Tibial nerve (tissue), 4 donors: ENCODE measurements around the gene SULF2. TPM values are rescaled to one million over a fixed set of nuclear protein-coding genes. Genes with fewer than 3 reads are reported as not detected.

Experiments
- DNase-seq, 2 donors: peaks; one replicate each; pipeline ENCODE4 v3.0.0-alpha.2; 2019; ENCODE audit warnings: low spot score in 2 of 2
- H3K27ac ChIP-seq, 4 donors: fragments of 200-600 bp; sonication (generic) in 3 of 4; one replicate each; pipeline ENCODE4 v1.5.1; 2017 to 2019; ENCODE audit warnings: mild to moderate bottlenecking in 1 of 4
- H3K27me3 ChIP-seq, 2 donors: fragments of 200-600 bp; sonication (generic) in 1 of 2; one replicate each; pipeline versions ENCODE4 v1.5.1 to v1.6.0; 2017 to 2019
- H3K36me3 ChIP-seq, 3 donors: fragments of 200-600 bp; sonication (generic); one replicate each; pipeline ENCODE4 v1.5.1; 2018 to 2019
- H3K4me1 ChIP-seq, 4 donors: fragments of 200-600 bp; sonication (generic) in 3 of 4; one replicate each; pipeline ENCODE4 v1.5.1; 2017 to 2019
- H3K4me3 ChIP-seq, 4 donors: fragments of 200-600 bp; sonication (generic) in 3 of 4; one replicate each; pipeline ENCODE4 v1.5.1; 2017 to 2019; ENCODE audit warnings: mild to moderate bottlenecking in 1 of 4, moderate library complexity in 1 of 4
- H3K9me3 ChIP-seq, 4 donors: fragments of 200-600 bp; sonication (generic) in 3 of 4; one replicate each; pipeline ENCODE4 v1.5.1; 2017 to 2019
- EP300 ChIP-seq, 2 donors: sonication (generic); formaldehyde crosslinking; IDR thresholded peaks; one replicate each; pipeline ENCODE4 v1.6.1; 2017; ENCODE audit warnings: antibody characterized with exemption in 2 of 2, mild to moderate bottlenecking in 1 of 2
- POLR2A ChIP-seq, 2 donors: fragments of 450-650 bp; IDR thresholded peaks; one replicate each; pipeline ENCODE4 v1.6.1; 2017; ENCODE audit warnings: antibody characterized with exemption in 2 of 2, mild to moderate bottlenecking in 2 of 2, moderate library complexity in 2 of 2
- WGBS, 2 donors: methylation state at CpG; one replicate each; pipeline ENCODE4 v1.1.5; 2018; 5-methylcytosine and 5-hydroxymethylcytosine counted together
- total RNA-seq, 4 donors: library from RNA; depleted of rRNA; stranded (reverse); fragments of >200 nt; gene quantifications; one replicate each; pipeline ENCODE4 v1.1.0, GENCODE V29; 2016
- TF ChIP-seq, protein P1 (sequence below), 5 experiments: fragments of 200-600 bp in 3 of 5; fragments of 450-650 bp in 2 of 5; sonication (generic) in 3 of 5; IDR thresholded peaks; one replicate each; pipeline ENCODE4 v1.5.1; 2016 to 2019; ENCODE audit warnings: antibody characterized with exemption in 5 of 5, mild to moderate bottlenecking in 3 of 5, moderate library complexity in 2 of 5

The SULF2 gene
- total RNA-seq, 4 donors from 2014 or later, result 40.9 to 75.3 (median 59.8) TPM

DNA sequence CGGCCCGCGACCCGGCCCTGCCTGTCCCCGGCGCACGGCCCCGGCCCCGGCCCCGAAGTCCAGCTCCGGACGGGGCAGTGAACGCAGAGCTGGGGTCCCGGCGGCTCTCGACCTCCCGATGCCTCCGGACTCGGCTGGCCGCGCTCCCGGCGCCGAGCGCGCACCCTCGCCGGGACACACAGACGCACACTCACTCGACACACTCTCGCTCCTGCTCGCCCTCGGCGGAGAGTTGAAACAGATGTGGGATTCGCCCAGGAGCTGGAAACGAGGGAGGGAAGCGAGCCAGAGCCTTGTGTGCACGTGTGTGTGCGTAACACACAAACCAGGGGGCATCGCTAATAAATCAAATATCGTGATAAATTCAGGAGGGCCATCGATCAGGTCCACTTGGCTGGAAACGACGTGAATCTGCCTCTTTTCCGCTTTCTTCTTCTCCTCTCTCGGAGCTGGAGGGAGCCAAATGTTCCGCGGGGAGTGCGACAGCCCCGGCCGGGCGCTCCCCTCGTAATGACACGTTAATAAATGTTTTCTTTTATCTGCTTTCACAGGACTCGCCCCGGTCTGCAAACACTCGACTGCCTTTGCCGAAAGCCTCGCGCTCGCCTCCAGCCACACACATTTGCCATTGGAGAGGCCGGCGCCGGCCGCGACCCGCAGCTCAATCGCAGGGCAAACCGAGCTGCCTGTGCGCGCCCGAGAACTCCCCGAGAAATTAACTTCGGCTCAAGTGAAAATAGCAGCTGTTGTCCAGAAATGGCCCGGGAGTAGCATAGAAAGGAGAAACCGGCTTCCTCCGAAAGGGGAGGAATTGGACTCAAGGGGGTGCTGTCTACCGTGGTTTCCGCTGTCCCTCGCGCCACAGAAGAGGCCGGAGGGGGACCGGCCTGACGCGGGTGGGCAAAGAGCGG lies 828 bp upstream of the SULF2 start:
- WGBS, 2 donors, result 0 to 1% methylated on average over 50 to 71 of the region's 86 CpGs

DNA sequence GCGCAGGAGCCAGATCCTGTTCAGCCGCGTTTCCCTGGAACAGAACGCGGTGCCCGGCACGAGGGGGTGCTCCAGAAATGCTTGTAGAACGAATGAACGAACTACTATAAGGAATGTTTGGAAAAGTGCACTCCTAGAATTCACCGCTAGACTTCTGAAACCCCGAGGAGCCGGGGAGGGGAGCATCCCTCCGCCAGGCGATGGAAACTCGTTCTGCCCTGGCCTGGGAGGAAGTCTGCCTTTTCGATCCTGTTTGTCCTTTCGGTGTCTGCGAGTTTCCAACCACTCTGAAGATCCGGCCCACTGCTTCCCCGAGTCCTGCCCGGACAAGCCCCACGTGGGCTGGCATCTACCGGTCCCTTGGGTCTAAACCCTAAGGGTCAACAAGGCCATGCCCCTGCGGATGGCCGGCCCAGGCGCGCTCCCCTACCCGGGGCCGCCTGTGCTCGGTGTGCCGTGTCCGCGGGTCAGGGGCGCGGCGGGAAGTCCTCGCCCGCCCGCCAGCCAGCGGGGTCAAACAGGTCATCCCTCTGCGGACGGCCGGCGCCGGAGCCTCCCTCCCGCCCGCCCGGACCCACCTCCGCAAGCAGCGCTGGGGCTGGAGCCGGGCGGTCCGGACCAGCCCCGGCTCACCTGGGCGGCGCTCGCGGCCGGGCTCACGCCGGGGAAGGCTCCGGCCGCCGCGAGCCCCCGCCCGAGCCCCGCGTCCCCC lies 526 bp downstream of the SULF2 start:
- Histone ChIP-seq H3K27ac (peak overlapping the region in 3 of 4 donors; percentile 5 to 81 (median 50)), H3K4me3 (peak overlapping the region; percentile 33 to 68 (median 49)), H3K9me3 (no peaks in the 10 kb centered on the region), H3K27me3 (peaks cover 0 to 38% of the 10 kb centered on the region in 2 donors), H3K36me3 (no peaks in the 10 kb centered on the region), H3K4me1 (peaks cover 0 to 37% (median 14%) of the 10 kb centered on the region in 4 donors)
- whole genome bisulfite sequencing, 2 donors, result 0 to 2% methylated on average over 16 to 23 of the region's 69 CpGs
- TF ChIP-seq, protein P1, sequence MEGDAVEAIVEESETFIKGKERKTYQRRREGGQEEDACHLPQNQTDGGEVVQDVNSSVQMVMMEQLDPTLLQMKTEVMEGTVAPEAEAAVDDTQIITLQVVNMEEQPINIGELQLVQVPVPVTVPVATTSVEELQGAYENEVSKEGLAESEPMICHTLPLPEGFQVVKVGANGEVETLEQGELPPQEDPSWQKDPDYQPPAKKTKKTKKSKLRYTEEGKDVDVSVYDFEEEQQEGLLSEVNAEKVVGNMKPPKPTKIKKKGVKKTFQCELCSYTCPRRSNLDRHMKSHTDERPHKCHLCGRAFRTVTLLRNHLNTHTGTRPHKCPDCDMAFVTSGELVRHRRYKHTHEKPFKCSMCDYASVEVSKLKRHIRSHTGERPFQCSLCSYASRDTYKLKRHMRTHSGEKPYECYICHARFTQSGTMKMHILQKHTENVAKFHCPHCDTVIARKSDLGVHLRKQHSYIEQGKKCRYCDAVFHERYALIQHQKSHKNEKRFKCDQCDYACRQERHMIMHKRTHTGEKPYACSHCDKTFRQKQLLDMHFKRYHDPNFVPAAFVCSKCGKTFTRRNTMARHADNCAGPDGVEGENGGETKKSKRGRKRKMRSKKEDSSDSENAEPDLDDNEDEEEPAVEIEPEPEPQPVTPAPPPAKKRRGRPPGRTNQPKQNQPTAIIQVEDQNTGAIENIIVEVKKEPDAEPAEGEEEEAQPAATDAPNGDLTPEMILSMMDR (IDR thresholded peaks at IDR 0.05), result peak in 3 of 5 experiments; percentile 15 to 46 (median 39)
- TF ChIP-seq EP300 (IDR thresholded peaks at IDR 0.05) (peak in 1 of 2 donors; percentile 18), POLR2A (IDR thresholded peaks at IDR 0.05) (no peak)
- peak in 1 of 2 donors; percentile 22 for DNase-seq

More for the DNA sequence above, 828 bp upstream of the SULF2 start:
- Histone ChIP-seq H3K4me1 (peaks cover 0 to 48% (median 14%) of the 10 kb centered on the region in 4 donors), H3K27ac (peak overlapping the region; percentile 21 to 87 (median 74)), H3K9me3 (no peaks in the 10 kb centered on the region), H3K27me3 (peaks cover 0 to 33% of the 10 kb centered on the region in 2 donors), H3K4me3 (peak overlapping the region; percentile 43 to 68 (median 49)), H3K36me3 (no peaks in the 10 kb centered on the region)
- TF ChIP-seq EP300 (IDR thresholded peaks at IDR 0.05) (peak in 1 of 2 donors; percentile 8), POLR2A (IDR thresholded peaks at IDR 0.05) (no peak)
- TF ChIP-seq, protein P1 (IDR thresholded peaks at IDR 0.05), result peak; percentile 55 to 77 (median 62)
- DNase-seq, result peak; percentile 33 to 64

DNA sequence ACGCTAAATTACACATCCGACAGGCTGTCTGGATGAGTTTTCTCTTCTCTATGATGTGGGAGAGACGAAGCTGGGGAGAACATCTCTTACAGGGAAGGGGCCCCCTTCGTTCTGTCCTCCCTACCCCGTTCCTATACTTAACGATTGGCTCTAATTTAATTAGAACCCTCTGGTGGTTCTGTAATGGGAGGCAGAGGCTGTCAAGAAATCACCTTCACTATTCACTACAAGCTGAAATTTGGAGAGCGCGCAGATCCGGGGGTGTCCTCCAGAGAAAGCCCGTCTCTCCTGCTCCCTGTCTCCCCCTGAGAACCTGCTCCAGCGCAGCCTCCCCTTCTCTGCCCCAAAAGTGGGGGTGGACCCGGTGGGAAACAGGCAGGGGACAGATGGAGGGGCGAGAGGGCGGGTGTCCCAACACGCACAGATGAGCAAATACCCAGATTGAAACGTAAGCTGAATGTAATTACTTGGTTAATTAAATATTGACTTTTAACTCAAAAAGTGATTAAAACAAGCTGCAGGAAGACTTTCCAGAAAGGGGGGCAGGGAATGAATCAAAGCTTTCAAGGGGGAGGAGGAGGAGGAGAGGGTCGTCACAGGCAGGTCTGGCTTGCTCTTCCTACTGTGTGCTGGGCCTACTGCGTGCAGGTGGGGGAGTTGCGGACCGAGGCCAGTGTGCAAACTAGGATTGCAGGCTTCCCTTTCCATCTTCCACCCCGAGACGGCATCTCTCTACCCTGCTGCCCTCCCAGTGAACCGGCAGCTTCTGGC lies 1.3 kb downstream of the SULF2 start:
- TF ChIP-seq POLR2A (IDR thresholded peaks at IDR 0.05), result no peak
- no peak for TF ChIP-seq EP300 (IDR thresholded peaks at IDR 0.05)
- TF ChIP-seq, protein P1 (IDR thresholded peaks at IDR 0.05), result no peak
- Histone ChIP-seq H3K27ac (peak overlapping the region in 1 of 4 donors; percentile 81), H3K4me1 (peaks cover 0 to 29% (median 14%) of the 10 kb centered on the region in 4 donors), H3K4me3 (peak overlapping the region in 3 of 4 donors; percentile 33 to 68 (median 55)), H3K36me3 (no peaks in the 10 kb centered on the region), H3K27me3 (peaks cover 0 to 38% of the 10 kb centered on the region in 2 donors), H3K9me3 (no peaks in the 10 kb centered on the region)
- no peak for DNase-seq
- 44 to 50% methylated on average over 23 of the region's 23 CpGs for WGBS, 2 donors

DNA sequence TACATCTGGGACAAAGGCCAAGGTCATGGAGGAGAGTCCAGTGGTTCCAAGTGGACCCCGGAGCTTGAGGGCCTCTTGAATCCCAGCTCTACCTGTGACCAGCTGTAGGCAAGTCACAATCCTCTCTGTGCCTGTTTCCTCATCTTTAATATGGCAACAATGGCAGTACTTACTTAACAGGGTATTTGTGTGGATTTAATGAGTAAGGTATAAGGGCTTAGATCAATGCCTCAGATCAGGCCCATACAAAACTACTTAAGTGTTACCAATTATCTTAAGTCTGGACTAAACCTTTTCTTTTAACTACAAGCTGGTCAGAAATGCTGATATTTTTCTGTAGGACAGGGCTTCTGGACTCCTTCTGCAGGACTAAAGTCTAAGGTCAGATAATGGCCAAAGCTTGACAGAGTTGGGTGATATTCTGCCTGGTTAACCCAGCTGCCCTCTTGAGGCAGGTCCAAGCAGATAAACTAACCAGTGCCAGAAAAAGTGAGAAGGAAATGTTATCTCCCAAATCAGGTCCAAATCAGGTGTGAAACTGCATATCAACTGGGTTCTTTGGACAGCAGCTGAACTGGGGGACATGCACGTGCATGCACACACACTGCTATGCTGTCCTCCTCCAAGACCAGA lies 2.2 kb downstream of the SULF2 start:
- no peak overlapping the region for H3K27ac ChIP-seq
- H3K4me3 ChIP-seq, result no peak overlapping the region

More for the DNA sequence above, 2.2 kb downstream of the SULF2 start:
- WGBS, 2 donors, result 70 to 77% methylated on average over 2 of the region's 2 CpGs
- peaks cover 0 to 27% (median 14%) of the 10 kb centered on the region in 4 donors for H3K4me1 ChIP-seq
- no peaks in the 10 kb centered on the region for H3K36me3 ChIP-seq
- TF ChIP-seq EP300 (IDR thresholded peaks at IDR 0.05) (no peak), POLR2A (IDR thresholded peaks at IDR 0.05) (no peak)
- TF ChIP-seq, protein P1 (IDR thresholded peaks at IDR 0.05), result no peak
- H3K27me3 ChIP-seq, result peaks cover 0 to 38% of the 10 kb centered on the region in 2 donors
- no peak for DNase-seq
- no peaks in the 10 kb centered on the region for H3K9me3 ChIP-seq
